ENCODE measurements around the gene RGPD8.
"Not testable (repeated sequence)": the region's sequence is repeated elsewhere in the genome, so short reads cannot be mapped to it uniquely, and the experiment has no call there.

RGPD8 gene

DNA sequence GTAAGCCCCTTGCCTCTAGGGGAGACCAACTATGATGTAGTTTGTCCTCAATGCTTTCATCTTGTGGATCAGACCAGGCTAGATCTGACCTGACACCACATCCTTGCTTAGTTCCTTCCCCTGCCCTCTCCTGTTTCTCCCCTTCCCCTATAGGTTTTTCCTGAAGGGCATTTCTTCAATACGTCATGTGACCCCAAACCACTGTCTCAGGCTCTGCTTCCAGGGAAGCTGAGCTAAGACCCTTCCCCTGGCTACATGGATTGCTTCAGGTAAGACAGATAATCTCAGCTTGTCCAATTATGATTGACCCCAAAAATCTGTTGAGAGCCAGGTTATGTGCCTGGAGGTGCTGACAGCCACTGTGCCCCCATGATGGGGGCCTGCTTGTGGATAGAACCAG, 25.9 kb upstream of the RGPD8 start:
- Histone ChIP-seq H4K20me1 (ENCODE audit: insufficient read depth, low read length) (no peaks in the 10 kb centered on the region), H3K4me1 (ENCODE audit: low read length) (no peaks in the 10 kb centered on the region), H3K36me3 (replicated peaks; ENCODE audit: low read depth, low read length) (no peaks in the 10 kb centered on the region), H3K4me2 (ENCODE audit: low read length) (no peak overlapping the region), H3K4me3 (ENCODE audit: low read length) (no peak overlapping the region), H3K27ac (ENCODE audit: low read length) (no peak overlapping the region), H3K79me2 (ENCODE audit: low read length) (no peaks in the 10 kb centered on the region), H3K27me3 (ENCODE audit: low read depth, low read length) (peaks cover 8% of the 10 kb centered on the region; the same call in 1 of the 2 replicates), H3K9me3 (ENCODE audit: insufficient read depth, low read length) (no peaks in the 10 kb centered on the region), H2AFZ (ENCODE audit: low read depth, low read length) (no peak overlapping the region; the same call in 1 of the 2 replicates), H3K9ac (ENCODE audit: low read length) (no peak overlapping the region)
- TF ChIP-seq EZH2phosphoT487 (IDR thresholded peaks at IDR 0.05; ENCODE audit: low read depth) = no peak
- TF ChIP-seq, protein P1, sequence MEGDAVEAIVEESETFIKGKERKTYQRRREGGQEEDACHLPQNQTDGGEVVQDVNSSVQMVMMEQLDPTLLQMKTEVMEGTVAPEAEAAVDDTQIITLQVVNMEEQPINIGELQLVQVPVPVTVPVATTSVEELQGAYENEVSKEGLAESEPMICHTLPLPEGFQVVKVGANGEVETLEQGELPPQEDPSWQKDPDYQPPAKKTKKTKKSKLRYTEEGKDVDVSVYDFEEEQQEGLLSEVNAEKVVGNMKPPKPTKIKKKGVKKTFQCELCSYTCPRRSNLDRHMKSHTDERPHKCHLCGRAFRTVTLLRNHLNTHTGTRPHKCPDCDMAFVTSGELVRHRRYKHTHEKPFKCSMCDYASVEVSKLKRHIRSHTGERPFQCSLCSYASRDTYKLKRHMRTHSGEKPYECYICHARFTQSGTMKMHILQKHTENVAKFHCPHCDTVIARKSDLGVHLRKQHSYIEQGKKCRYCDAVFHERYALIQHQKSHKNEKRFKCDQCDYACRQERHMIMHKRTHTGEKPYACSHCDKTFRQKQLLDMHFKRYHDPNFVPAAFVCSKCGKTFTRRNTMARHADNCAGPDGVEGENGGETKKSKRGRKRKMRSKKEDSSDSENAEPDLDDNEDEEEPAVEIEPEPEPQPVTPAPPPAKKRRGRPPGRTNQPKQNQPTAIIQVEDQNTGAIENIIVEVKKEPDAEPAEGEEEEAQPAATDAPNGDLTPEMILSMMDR (IDR thresholded peaks at IDR 0.05; ENCODE audit: low read depth, low read length) = no peak

DNA sequence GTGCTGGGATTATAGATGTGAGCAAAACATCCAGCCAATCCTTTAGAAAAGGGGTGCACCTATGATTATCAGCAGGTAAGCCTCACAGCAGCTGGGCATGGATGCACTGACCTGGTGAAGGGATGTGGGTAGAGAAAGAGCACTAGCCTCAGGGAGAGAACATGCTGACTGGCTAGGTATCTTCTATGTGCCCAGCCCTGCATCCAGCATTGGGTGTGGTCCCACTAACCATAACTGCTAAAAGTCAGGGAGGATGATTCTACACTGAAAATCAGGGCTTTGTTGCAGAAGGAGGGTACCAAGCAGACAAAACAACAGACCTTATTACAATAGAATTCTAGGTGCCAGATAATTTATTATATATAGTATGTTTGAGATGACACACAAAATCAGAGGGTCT, 21.1 kb upstream of the RGPD8 start:
- TF ChIP-seq, protein P1 (IDR thresholded peaks at IDR 0.05; ENCODE audit: low read depth, low read length) = no peak
- no peak for TF ChIP-seq EZH2phosphoT487 (IDR thresholded peaks at IDR 0.05; ENCODE audit: low read depth)
- Histone ChIP-seq H3K9me3 (ENCODE audit: insufficient read depth, low read length) (no peaks in the 10 kb centered on the region), H3K36me3 (replicated peaks; ENCODE audit: low read depth, low read length) (no peaks in the 10 kb centered on the region), H3K79me2 (ENCODE audit: low read length) (no peaks in the 10 kb centered on the region), H3K9ac (ENCODE audit: low read length) (no peak overlapping the region), H2AFZ (ENCODE audit: low read depth, low read length) (no peak overlapping the region), H3K4me2 (ENCODE audit: low read length) (no peak overlapping the region), H3K27me3 (ENCODE audit: low read depth, low read length) (no peaks in the 10 kb centered on the region), H3K4me1 (ENCODE audit: low read length) (no peaks in the 10 kb centered on the region), H3K4me3 (ENCODE audit: low read length) (no peak overlapping the region), H4K20me1 (ENCODE audit: insufficient read depth, low read length) (no peaks in the 10 kb centered on the region), H3K27ac (ENCODE audit: low read length) (no peak overlapping the region)

DNA sequence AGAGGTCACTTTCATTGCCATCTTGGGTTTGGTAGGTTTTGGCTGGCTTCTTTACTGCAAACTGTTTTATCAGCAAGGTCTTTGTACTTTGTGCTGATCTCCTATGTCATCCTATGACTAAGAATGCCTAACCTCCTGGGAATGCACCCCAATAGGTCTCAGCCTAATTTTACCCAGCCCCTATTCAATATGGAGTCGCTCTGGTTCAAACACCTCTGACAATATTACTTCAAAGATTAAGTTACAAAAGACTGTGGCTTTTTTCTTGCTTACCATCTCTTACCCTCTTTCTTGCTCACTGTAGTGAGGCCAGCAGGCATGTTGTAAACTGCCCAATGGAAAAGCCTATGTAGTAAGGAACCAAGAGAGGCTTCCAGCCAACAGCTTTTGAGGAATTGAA, 17.9 kb upstream of the RGPD8 start:
- Histone ChIP-seq H3K9ac (ENCODE audit: low read length) (no peak overlapping the region), H3K4me2 (ENCODE audit: low read length) (no peak overlapping the region), H4K20me1 (ENCODE audit: insufficient read depth, low read length) (no peaks in the 10 kb centered on the region), H3K4me3 (ENCODE audit: low read length) (no peak overlapping the region), H3K36me3 (replicated peaks; ENCODE audit: low read depth, low read length) (no peaks in the 10 kb centered on the region), H3K9me3 (ENCODE audit: insufficient read depth, low read length) (no peaks in the 10 kb centered on the region), H3K79me2 (ENCODE audit: low read length) (no peaks in the 10 kb centered on the region), H2AFZ (ENCODE audit: low read depth, low read length) (no peak overlapping the region), H3K4me1 (ENCODE audit: low read length) (no peaks in the 10 kb centered on the region), H3K27me3 (ENCODE audit: low read depth, low read length) (no peaks in the 10 kb centered on the region), H3K27ac (ENCODE audit: low read length) (no peak overlapping the region)
- no peak for TF ChIP-seq EZH2phosphoT487 (IDR thresholded peaks at IDR 0.05; ENCODE audit: low read depth)
- TF ChIP-seq, protein P1 (IDR thresholded peaks at IDR 0.05; ENCODE audit: low read depth, low read length) = no peak

DNA sequence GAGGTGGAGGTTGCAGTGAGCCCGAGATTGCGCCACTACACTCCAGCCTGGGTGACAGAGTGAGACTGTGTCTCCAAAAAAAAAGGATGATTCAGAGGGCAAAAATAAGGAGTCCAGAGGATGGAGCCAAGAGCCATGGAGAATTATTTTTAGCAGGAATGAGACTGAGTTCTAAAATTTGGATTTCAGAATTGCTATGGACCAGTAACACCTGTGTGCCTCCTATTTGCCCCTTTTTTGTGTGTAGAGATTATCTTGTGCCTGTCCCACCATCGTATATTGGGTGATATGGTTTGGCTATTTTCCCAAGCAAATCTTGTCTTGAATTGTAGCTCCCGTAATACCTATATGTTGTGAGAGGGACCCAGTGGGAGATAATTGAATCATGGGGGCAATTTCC, 16.4 kb upstream of the RGPD8 start:
- no peaks in the 10 kb centered on the region for H3K36me3 ChIP-seq (replicated peaks; ENCODE audit: low read depth, low read length)
- no peak overlapping the region for H3K27ac ChIP-seq (ENCODE audit: low read length)
- no peaks in the 10 kb centered on the region for H3K4me1 ChIP-seq (ENCODE audit: low read length)
- no peaks in the 10 kb centered on the region for H3K79me2 ChIP-seq (ENCODE audit: low read length)
- no peaks in the 10 kb centered on the region for H4K20me1 ChIP-seq (ENCODE audit: insufficient read depth, low read length)
- H3K27me3 ChIP-seq (ENCODE audit: low read depth, low read length) = no peaks in the 10 kb centered on the region
- no peak overlapping the region for H3K9ac ChIP-seq (ENCODE audit: low read length)
- TF ChIP-seq EZH2phosphoT487 (IDR thresholded peaks at IDR 0.05; ENCODE audit: low read depth) = no peak
- TF ChIP-seq, protein P1 (IDR thresholded peaks at IDR 0.05; ENCODE audit: low read depth, low read length) = no peak
- H2AFZ ChIP-seq (ENCODE audit: low read depth, low read length) = no peak overlapping the region
- H3K4me3 ChIP-seq (ENCODE audit: low read length) = no peak overlapping the region
- no peaks in the 10 kb centered on the region for H3K9me3 ChIP-seq (ENCODE audit: insufficient read depth, low read length)
- no peak overlapping the region for H3K4me2 ChIP-seq (ENCODE audit: low read length)

DNA sequence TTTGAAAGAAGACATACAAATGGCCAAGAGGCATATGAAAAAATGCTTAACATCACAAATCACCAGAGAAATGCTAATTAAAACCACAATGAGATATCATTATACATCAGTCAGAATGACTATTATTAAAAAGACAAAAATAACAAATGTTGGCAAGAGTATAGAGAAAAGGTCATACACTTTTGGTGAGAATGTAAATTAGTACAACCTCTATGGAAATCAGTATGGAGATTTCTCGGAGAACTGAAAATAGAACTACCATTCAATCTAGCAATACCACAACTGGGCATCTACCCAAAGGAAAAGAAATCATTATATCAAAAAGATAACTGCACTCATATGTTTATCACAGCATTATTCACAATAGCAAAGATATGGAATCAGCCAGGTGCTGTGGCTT, 10.8 kb upstream of the RGPD8 start:
- H4K20me1 ChIP-seq (ENCODE audit: insufficient read depth, low read length); H3K27ac ChIP-seq (ENCODE audit: low read length); H3K4me3 ChIP-seq (ENCODE audit: low read length); H3K4me1 ChIP-seq (ENCODE audit: low read length); H3K9ac ChIP-seq (ENCODE audit: low read length); H3K27me3 ChIP-seq (ENCODE audit: low read depth, low read length); H3K79me2 ChIP-seq (ENCODE audit: low read length); H3K36me3 ChIP-seq (replicated peaks; ENCODE audit: low read depth, low read length); H3K4me2 ChIP-seq (ENCODE audit: low read length); H3K9me3 ChIP-seq (ENCODE audit: insufficient read depth, low read length); H2AFZ ChIP-seq (ENCODE audit: low read depth, low read length): not testable (repeated sequence)

DNA sequence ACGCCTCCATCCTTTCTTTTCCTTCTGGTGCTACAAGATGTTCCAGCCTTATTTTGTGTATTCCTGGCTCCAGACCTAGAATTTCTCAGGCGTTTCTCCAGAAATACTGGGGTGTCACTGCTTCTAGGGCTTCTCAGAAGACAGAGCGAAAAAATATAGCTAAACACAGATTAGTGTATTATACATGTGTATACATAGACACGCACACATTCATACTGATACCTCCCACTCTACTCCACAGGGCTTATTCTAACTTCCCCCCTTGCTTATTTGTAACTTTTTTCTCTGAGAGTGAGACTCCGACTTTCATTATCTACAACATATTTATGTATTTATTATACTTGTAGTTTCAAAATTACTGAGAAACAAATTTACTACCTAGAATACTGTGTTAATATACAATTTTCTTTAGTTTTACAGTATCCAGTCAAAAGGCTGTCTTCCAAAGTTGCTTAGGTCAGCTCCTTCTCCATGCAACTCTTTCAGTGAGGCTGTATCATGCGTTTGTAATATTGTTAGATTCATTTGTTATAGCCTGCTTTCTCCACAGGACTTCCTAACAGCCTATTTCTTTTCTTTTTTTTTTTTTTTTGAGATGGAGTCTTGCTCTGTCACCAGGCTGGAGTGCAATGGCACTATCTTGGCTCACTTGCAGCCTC, 5.3 kb upstream of the RGPD8 start:
- H3K9ac ChIP-seq (ENCODE audit: low read length); H4K20me1 ChIP-seq (ENCODE audit: insufficient read depth, low read length); H3K79me2 ChIP-seq (ENCODE audit: low read length); H3K4me3 ChIP-seq (ENCODE audit: low read length); H3K27me3 ChIP-seq (ENCODE audit: low read depth, low read length); H2AFZ ChIP-seq (ENCODE audit: low read depth, low read length); H3K9me3 ChIP-seq (ENCODE audit: insufficient read depth, low read length); H3K4me2 ChIP-seq (ENCODE audit: low read length); H3K4me1 ChIP-seq (ENCODE audit: low read length); H3K36me3 ChIP-seq (replicated peaks; ENCODE audit: low read depth, low read length); H3K27ac ChIP-seq (ENCODE audit: low read length): not testable (repeated sequence)

Data from OCI-LY3 (cell line).